GM18502 (cell line): ENCODE data around the gene C19orf12.

Experiments
- ATAC-seq: cut with Tn5 transposase; IDR thresholded peaks from one replicate; pipeline ENCODE4 v1.9.1; 2021; ENCODE audit warnings: mild to moderate bottlenecking; ENCODE audit not compliant: unreplicated experiment, poor library complexity

C19orf12 gene

DNA sequence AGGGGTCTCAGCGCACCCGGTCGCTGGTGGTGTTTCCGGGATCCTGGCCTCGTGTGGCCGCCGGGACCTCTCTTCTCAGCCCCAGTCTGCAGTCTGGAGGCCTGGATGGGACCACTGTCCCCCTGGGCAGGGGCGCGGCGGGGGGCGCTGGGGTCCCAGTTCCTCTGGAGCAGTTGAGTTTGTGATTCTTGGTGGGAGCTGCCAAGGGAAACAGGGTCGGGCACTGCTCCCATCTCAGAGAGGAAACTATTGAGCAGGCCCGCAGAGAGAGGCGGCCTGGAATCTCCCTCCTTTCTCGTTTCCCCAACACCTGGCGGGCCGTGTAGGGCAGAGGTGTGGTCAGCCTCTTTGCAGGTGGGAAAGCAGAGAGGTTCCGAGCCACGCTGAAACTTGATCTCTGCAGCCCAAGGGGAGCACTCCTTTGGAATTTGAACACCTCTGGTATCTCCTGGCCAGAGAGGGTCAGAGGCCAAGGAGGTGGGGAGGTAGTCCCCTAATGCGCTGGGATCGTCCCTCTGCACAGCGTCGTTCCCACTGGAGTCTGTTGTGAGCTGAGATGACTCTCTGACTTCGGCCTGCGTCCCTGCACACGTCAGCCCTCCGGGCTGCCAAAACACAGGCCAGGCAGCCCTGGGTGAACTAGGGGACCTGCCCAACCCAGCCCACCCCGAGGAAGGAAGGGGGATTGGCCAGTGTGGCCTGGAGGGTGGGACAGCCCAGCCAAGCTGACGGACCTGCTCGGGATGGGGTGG lies 49.1 kb downstream of the C19orf12 start:
- peak; percentile 24 for ATAC-seq

DNA sequence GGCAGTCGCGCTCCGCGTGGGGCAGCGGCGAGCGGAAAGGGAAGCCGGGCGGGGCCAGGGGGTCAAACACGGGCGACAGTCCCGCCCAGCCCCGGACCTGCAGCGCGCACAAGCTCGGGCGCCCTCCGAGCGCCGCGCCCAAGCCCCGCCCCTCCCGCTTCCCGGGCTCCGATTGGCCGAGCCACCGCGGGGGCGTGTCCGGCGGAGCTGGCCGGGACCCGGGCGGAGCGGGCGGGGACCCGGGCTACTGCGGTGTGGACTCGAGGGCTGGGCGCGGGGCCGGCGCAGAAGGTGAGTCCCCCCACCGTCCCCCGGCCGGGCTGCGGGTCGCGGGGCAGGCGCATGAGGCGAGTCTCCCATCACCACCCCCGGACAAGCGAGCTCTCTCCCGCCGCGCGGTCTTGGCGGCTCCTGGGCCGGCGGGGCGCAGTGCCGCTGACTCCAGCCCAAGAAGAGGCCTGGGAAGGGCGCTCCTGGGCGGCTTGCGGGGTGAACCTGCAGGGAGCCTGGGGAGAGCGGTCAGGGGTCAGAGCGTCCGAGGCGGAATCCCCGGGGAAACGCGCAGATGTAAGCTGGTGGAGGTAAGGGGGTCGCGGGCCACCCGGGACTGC lies 49.7 kb downstream of the C19orf12 start, which contains the start of gene PLEKHF1:
Gene PLEKHF1, plus strand, starts transcription at position 247 of the 611 bp plus-strand sequence. CDS start 8,379 bp downstream, outside the sequence.
- peak; percentile 88 for ATAC-seq

DNA sequence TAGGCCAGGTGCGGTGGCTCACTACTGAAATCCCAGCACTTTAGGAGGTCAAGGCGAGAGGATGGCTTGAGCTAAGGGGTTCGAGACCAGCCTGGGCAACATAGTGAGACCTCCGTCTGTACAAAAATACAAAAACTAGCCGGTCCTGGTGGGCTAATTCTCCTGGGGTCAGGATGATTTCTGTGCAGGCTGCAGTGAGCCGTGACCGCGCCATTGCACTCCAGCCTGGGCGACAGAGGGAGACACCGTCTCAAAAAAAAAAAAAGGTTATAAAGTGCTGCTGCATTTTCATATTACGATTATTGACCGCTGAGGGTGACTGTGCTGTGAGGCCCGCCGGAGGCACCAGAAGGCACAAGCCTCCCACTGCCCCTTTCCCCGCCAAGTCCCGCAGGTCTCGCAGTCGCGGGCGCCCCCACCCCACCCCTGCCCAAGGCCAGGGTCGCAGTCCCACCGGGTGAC lies 50.3 kb downstream of the C19orf12 start:
- ATAC-seq, result no peak

DNA sequence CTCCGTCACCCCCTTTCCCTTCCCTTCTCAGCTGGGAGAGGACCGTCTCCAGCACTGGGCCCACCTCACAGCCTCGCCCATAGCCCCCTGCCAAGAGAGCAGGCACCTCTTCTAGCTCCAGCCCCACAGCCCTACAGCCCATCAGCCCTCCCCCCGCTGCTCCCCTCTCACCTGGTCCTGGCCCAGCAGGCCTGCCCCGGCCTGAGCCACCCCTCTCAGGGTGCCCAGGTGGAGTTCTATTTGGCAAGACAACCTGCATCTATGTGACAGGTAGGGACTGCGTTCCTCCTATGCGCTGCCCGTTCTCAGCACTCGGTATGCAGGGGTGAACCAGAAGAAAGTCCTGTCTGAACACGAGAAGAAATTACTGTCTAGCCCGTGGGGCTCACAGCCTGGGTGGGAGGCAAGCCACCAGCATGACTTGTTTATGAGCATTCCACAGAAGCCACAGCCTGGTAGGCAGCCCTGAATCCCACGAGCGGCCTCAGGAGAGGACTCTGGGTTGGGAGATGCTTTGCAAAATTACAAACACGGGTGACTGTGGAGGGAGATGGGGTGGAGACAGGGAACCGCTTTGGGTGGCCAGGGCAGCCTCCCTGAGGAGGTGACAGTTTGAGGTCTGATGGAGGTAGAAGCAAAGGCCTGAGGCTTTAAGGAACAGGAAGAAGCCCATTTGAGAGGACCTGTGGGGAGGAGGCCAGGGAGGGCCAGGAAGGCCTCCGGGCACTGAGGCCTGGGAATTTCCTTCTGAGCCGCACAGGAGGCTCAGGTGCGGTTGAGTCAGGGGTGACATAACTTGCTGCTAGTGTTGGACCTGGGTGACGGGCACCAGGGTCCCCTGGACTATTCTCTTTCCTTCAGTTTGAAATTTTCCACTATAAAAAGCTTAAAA lies 51.0 kb downstream of the C19orf12 start:
- ATAC-seq, result no peak

DNA sequence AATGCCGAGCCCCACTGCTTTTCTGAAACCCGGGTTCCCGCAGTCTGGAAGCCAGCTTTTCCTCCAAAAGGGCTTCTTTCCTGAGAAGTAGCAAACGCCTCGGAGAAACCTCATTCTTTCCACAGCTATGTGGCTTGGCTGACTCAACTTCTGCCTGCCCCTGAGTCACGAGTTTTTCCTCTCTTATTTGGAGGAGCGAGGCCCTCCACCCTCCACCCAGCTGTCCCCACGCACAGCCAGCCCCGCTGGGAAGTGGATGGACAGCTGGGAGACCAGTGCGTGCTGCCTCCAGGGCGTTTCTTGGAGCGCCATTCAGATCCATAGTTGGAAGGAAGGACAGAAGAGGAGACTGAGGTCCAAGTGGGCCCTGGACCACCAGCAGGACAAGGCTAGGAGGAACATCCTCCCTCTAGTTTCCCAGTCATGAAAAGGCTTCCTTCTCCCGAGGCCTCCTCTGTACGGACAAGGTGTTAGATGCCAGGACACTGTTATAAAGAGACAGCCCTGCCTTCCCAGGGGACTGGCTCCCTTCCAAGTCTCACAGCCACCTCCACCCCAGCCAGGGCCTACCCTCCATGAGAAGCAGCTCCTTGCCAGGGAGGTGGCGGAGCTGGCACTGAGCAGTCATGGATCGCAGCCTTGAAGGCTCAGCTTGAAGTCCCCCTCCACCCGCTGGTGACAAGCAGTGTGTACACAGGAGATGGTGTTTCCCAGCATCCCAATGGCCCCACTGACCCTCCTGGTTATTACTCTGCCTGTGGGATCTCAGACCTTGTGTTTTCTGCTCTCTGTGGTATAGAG lies 52.3 kb downstream of the C19orf12 start:
- no peak for ATAC-seq

DNA sequence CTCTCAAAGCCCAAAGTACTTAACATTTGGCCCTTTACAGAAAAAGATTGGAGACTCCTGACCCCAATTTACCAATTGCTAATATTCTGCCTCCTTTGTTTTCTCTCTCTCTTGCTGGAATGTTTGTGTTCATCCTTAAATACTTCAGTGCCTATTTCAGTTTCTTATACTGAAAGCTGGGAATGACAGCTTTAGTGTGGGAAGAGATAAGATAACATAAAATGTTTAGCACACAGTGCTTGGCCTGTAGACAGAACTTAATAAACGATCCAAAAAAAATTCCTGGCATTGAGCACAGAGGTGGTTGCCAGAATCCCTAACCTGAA lies 52.8 kb downstream of the C19orf12 start:
- ATAC-seq, result no peak

DNA sequence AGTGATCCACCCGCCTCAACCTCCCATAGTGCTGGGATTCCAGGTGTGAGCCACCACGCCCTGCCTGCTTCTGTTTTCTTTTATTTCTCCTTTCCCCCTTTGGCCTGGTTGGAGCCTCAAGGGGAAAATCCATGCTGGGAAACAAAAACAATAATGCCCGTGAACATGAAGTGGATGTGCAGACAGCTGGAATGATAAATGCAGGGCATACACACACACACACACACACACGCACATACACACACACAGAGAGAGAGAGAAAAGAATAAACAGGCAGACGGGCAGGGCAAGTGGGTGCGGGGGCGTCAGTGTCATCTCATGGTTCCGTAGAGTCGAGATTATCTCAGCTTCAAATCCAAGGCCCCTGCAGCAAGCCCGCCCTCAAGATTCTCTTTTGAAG lies 54.2 kb downstream of the C19orf12 start:
- ATAC-seq, result no peak

DNA sequence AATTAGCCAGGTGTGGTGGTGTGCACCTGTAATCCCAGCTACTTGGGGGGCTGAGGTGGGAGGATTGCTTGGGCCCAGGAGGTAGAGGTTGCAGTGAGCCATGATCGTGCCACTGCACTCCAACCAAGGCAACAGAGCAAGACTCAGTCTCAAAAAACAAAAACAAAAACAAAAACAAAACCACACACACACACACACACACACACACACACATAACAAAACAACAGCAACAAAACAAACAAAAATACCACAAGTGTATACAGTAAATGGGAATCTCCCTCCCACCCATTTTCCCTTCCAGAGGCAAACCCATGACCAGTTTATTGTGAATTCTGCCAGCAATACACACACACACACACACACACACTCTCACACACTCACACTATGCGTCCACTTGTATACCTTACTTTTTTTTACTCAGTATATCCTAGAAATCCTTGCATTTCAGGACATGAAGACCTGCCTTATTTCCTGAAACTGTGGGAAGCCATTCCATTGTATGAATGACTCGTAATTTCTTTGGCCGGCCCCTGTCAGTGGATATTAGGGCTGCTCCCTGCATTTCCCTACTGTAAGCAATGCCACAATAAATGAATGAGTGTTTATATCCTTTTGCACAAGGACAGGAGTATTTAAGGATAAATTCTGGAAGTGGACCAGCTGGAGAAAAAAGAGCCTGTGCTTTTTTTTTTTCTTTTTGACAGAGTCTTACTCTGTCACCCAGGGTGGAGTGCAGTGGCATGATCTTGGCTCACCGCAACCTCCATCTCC lies 56.7 kb downstream of the C19orf12 start:
- no peak for ATAC-seq

DNA sequence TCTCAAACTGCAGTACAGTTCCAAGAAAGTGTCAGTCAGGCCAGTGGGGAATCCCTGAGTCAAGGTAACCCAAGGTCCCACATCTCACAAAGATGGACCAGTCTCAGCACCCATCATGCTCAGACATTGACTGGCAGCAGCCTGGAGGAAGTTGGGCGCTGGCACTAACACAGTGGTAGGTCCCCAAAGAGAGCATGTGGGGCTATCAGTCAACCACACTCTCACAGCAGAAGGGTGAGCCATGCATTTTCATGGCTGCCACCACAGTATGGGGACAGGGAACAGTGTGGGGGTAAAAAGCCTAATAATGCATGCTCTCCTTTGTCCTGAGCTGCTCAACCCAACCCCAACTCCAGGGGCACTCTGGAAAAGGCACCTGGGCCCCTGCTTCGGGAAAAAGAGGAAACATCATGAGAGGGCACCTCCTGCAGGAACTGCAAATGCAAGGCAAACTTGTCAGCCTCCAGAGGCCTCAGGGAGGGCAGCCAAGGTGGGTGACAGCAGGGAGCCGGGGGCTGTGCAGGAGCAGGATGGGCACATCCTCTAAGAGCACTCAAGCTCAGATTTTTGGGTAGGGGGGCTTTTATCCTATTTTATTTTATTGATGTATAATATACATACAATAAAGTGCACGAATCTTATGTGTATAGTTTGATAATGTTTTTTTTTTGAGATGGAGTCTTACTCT lies 59.3 kb downstream of the C19orf12 start:
- no peak for ATAC-seq

DNA sequence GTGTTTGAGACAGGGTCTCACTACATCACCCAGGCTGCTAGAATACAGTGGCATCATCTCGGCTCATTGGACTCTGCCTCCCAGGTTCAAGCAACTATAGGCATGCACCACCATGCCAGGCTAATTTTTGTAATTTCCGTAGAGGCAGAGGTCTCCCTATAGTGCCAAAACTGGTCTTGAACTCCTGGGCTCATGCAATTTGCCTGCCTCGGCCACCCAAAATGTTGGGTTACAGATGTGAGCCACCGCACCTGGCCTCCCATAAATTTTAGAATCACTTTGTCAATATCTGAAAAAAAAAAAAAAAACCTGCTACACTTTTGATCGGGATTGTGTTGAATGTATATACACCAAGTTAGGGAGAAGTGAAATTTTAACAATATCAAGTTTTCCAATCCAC lies 61.7 kb downstream of the C19orf12 start:
- no peak for ATAC-seq

DNA sequence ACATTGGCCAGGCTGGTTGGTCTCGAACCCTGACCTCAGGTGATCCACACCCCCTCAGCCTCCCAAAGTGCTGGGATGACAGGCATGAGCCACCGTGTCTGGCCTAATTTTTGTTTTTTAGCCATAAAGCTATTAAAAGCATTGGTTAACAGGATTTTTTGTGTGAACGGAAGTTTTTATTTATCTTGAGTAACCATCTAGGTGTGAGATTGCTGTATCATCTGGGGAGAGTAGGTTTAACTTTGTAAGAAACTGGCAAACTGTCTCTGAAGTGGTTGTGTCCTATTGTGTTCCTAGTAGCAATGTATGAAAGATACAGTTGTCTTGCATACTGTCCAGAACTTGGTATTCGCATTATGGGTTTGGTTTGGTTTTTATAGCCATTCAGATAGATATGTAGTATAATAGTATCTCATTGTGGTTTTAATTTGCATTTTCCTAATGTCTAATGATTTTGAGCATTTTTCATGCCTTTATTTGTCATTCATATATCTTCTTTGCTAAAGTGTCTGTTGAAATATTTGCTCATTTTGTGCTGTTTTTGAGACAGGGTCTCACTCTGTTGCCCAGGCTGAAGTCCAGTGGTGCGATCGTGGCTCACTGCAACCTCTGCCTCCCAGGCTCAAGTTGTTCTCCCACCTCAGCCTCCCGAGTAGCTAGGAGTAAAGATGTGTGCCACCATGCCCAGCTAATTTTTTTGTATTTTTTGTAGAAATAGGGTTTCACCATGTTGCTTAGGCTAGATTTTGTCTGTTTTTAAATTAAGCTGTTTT lies 63.3 kb downstream of the C19orf12 start:
- ATAC-seq, result no peak

DNA sequence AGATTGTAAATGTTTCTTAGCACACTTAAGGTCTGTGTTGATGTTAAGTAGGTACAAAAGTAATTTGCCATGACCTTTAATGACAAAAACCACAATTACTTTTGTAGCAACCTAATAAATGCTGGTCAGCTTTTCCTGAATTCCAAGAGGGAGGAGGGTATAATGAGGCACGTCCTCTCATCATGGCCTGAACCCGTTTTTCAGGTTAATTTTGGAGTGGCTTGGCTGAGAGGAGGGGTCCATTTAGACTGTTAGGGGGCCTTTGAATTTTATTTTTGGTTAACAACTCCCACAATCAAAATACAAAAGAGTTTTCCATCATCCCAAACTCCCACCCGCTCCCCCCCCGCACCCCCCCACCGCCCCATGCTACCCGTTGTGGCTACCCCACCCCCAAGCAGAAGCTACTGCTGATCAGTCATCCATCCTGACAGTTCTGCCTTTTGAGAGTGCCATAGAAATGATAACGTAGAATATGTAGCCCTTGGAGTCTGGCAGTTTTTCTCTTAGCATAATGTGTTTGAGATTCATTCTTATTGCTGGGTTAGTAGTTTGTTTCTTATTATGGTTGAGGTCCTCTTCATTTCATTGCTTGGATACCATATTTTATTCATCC lies 64.2 kb downstream of the C19orf12 start:
- no peak for ATAC-seq
